Osteoblast (primary cell): ENCODE results near the gene BLOC1S5. TPM values are rescaled to one million over a fixed set of nuclear protein-coding genes. Genes with fewer than 3 reads are reported as not detected.

Source experiments
- DNase-seq: peaks from one replicate; pipeline ENCODE4 v3.0.0; 2011; ENCODE audit warnings: low spot score, mixed read lengths; ENCODE audit not compliant: insufficient read length; ENCODE audit errors: missing footprints
- H2AFZ ChIP-seq: 2 replicates; pipeline ENCODE4 v1.6.0; 2011; ENCODE audit warnings: mild to moderate bottlenecking, low read length
- H3K27ac ChIP-seq: 2 replicates; pipeline ENCODE4 v1.5.1; 2011; ENCODE audit warnings: mild to moderate bottlenecking, low read depth, low read length, moderate library complexity
- H3K27me3 ChIP-seq: 2 replicates; pipeline ENCODE4 v1.6.0; 2012; ENCODE audit warnings: mild to moderate bottlenecking, control low read depth, inconsistent platforms, low read length, moderate library complexity; ENCODE audit not compliant: insufficient read depth
- H3K36me3 ChIP-seq: 2 replicates; pipeline ENCODE4 v1.5.1; 2011; ENCODE audit warnings: mild to moderate bottlenecking, low read length, control low read depth, moderate library complexity; ENCODE audit not compliant: insufficient read depth
- H3K4me1 ChIP-seq: 2 replicates; pipeline ENCODE4 v1.5.1; 2011; ENCODE audit warnings: mild to moderate bottlenecking, low read length, control low read depth, moderate library complexity; ENCODE audit not compliant: insufficient read depth
- H3K4me2 ChIP-seq: 2 replicates; pipeline ENCODE4 v1.6.0; 2011; ENCODE audit warnings: mild to moderate bottlenecking, low read length; ENCODE audit not compliant: insufficient read depth
- H3K4me3 ChIP-seq: fragments of 200-600 bp; sonication (generic); 3 replicates; pipeline ENCODE4 v1.5.1; 2012; ENCODE audit warnings: mild to moderate bottlenecking, low read length, inconsistent platforms; ENCODE audit not compliant: insufficient read depth
- H3K79me2 ChIP-seq: 2 replicates; pipeline ENCODE4 v1.6.0; 2012; ENCODE audit warnings: mild to moderate bottlenecking, low read length, control low read depth, inconsistent platforms; ENCODE audit not compliant: insufficient read depth
- H3K9me3 ChIP-seq: 2 replicates; pipeline ENCODE4 v1.5.1; 2011; ENCODE audit warnings: low read depth, low read length, control low read depth
- H4K20me1 ChIP-seq: 2 replicates; pipeline ENCODE4 v1.6.0; 2012; ENCODE audit warnings: mild to moderate bottlenecking, low read length, control low read depth; ENCODE audit not compliant: insufficient read depth
- total RNA-seq: library from RNA; depleted of rRNA; stranded (reverse); fragments of >200 nt; gene quantifications from 2 replicates; pipeline ENCODE4 v1.2.3, GENCODE V29; 2012
- TF ChIP-seq, protein P1 (sequence below): IDR thresholded peaks from 2 replicates; pipeline ENCODE4 v1.5.1; 2011; ENCODE audit warnings: mild to moderate bottlenecking, low read depth, low read length, moderate library complexity; ENCODE audit errors: extremely low read depth

Gene BLOC1S5
- total RNA-seq, 1 donor: 14.1 TPM

DNA sequence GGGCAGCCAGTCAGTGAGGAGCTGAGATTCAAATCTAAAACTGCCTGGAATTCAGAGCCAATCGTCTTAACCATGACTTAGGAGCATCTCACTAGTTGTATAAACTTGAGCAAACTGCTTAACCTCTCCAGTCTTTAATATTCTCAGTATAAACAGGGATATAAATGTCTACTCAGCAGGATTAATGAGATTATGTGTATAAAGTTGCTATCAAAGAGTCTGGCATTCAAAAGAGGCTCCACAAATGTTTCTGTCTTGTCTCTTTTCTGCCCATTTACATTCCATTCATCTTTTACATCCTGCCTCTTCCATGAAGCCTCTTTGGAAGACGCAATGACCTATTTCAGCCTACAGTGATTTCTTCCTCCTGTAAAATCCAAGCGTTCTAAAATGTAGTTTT is 66.9 kb downstream of the BLOC1S5 start:
- TF ChIP-seq, protein P1, sequence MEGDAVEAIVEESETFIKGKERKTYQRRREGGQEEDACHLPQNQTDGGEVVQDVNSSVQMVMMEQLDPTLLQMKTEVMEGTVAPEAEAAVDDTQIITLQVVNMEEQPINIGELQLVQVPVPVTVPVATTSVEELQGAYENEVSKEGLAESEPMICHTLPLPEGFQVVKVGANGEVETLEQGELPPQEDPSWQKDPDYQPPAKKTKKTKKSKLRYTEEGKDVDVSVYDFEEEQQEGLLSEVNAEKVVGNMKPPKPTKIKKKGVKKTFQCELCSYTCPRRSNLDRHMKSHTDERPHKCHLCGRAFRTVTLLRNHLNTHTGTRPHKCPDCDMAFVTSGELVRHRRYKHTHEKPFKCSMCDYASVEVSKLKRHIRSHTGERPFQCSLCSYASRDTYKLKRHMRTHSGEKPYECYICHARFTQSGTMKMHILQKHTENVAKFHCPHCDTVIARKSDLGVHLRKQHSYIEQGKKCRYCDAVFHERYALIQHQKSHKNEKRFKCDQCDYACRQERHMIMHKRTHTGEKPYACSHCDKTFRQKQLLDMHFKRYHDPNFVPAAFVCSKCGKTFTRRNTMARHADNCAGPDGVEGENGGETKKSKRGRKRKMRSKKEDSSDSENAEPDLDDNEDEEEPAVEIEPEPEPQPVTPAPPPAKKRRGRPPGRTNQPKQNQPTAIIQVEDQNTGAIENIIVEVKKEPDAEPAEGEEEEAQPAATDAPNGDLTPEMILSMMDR: no peak
- Histone ChIP-seq H3K27me3 (no peaks in the 10 kb centered on the region), H3K27ac (no peak overlapping the region), H3K36me3 (no peaks in the 10 kb centered on the region), H3K4me2 (no peak overlapping the region), H2AFZ (no peak overlapping the region), H3K4me1 (peaks cover 15% of the 10 kb centered on the region), H3K9me3 (no peaks in the 10 kb centered on the region), H3K4me3 (no peak overlapping the region), H4K20me1 (no peaks in the 10 kb centered on the region), H3K79me2 (no peaks in the 10 kb centered on the region)
- no peak for DNase-seq

DNA sequence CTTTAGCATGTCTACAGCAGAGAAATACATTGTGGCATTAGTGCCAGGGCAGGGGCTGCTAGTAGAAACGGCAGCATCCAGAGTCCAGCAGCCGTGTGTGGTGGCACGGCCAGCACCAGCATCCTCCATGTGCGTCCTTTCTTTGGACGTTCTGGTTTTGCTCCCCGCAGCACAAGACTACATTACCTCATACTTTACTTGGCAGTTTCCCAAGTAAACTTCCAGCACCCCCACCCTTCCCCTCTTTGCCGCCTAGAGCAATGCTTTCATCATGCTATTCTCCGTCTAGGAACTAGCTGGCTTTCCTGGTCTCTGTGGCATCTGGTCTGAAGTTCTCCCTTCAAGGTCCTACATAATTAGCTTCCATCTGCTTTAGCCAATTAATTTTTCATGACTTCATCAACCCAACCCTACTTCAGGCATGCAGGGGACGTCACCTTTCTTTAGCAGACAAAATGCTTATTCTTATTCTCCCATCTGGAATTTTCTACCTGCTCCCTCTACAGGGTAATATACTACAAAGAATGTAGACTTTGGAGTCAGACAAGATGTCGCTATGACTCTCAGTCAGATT is 67.6 kb downstream of the BLOC1S5 start:
- H2AFZ ChIP-seq: no peak overlapping the region
- TF ChIP-seq, protein P1: no peak
- H3K79me2 ChIP-seq: no peaks in the 10 kb centered on the region
- no peak overlapping the region for H3K4me3 ChIP-seq
- no peak overlapping the region for H3K4me2 ChIP-seq
- H3K4me1 ChIP-seq: peaks cover 21% of the 10 kb centered on the region
- DNase-seq: no peak
- no peaks in the 10 kb centered on the region for H4K20me1 ChIP-seq
- no peak overlapping the region for H3K27ac ChIP-seq
- H3K9me3 ChIP-seq: no peaks in the 10 kb centered on the region
- H3K36me3 ChIP-seq: no peaks in the 10 kb centered on the region
- no peaks in the 10 kb centered on the region for H3K27me3 ChIP-seq

DNA sequence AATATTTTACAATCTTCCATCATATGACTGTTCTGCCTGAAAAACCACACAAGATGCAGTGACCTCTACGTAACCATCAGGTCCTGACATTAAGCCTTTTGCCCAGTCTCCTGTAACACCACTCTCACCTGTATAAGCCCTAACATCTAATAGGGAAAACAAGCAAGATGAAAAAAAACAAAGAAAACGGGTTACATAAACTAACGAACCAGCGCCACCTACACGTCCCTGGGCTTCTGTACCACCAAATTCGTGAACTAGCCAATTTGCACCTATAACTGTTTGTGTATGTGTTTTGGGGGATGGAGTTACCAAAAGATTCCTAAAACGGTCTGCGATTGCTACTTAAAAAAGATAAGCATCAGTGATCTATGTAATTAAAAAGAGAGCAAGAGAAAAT is 70.2 kb downstream of the BLOC1S5 start:
- H3K9me3 ChIP-seq: no peaks in the 10 kb centered on the region
- H2AFZ ChIP-seq: no peak overlapping the region
- H3K4me2 ChIP-seq: no peak overlapping the region
- no peaks in the 10 kb centered on the region for H3K36me3 ChIP-seq
- TF ChIP-seq, protein P1: no peak
- no peak for DNase-seq
- no peaks in the 10 kb centered on the region for H3K79me2 ChIP-seq
- H3K27ac ChIP-seq: no peak overlapping the region
- no peaks in the 10 kb centered on the region for H3K27me3 ChIP-seq
- H4K20me1 ChIP-seq: no peaks in the 10 kb centered on the region
- H3K4me3 ChIP-seq: no peak overlapping the region
- H3K4me1 ChIP-seq: peaks cover 23% of the 10 kb centered on the region

DNA sequence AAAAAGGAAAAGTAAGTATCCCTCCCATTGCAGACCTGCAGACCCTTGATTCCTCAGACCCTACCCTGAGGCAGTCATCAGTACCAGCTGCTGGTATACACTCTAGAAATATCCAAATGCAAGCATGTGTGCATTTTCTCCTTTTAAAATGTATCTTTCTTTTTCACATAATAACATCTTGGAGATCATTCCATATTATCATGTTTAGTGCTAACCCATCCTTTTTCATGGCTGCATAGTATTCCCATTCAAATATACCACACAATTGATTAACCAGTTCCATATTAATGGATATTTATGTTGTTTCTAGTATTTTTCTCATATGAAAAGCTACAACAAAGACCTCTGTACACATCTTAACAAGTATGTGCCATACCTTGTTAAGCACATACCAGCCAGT is 70.8 kb downstream of the BLOC1S5 start:
- Histone ChIP-seq H3K27me3 (no peaks in the 10 kb centered on the region), H2AFZ (no peak overlapping the region), H3K4me2 (no peak overlapping the region), H3K4me3 (no peak overlapping the region), H3K27ac (no peak overlapping the region), H3K36me3 (no peaks in the 10 kb centered on the region), H3K79me2 (no peaks in the 10 kb centered on the region), H3K4me1 (peaks cover 21% of the 10 kb centered on the region), H4K20me1 (no peaks in the 10 kb centered on the region), H3K9me3 (no peaks in the 10 kb centered on the region)
- DNase-seq: no peak
- TF ChIP-seq, protein P1: no peak
